ENCODE results near the gene MBD5.

The MBD5 gene

GRCh38 chr2:148124271-148124670 lies 103.4 kb downstream of the MBD5 start:
- no peak overlapping the region for H3K27ac ChIP-seq
- no peak for TF ChIP-seq CTCF (conservative IDR thresholded peaks at IDR 0.05)

- no peak overlapping the region for H3K27ac ChIP-seq
- no peak for TF ChIP-seq CTCF (conservative IDR thresholded peaks at IDR 0.05)
These were observed 109.7 kb downstream of the MBD5 start for GRCh38 chr2:148130581-148130980.

- TF ChIP-seq CTCF (conservative IDR thresholded peaks at IDR 0.05): no peak
- H3K27ac ChIP-seq: no peak overlapping the region
These were observed 111.5 kb downstream of the MBD5 start for GRCh38 chr2:148132412-148132811.

- TF ChIP-seq CTCF (conservative IDR thresholded peaks at IDR 0.05): no peak
- no peak overlapping the region for H3K27ac ChIP-seq
These were observed 114.8 kb downstream of the MBD5 start for GRCh38 chr2:148135705-148136104.

GRCh38 chr2:148136441-148136840 lies 115.5 kb downstream of the MBD5 start:
- no peak for TF ChIP-seq CTCF (conservative IDR thresholded peaks at IDR 0.05)
- no peak overlapping the region for H3K27ac ChIP-seq

GRCh38 chr2:148161909-148162435 lies 141.1 kb downstream of the MBD5 start:
- TF ChIP-seq CTCF (conservative IDR thresholded peaks at IDR 0.05): no peak
- H3K27ac ChIP-seq: no peak overlapping the region

GRCh38 chr2:148162871-148163270 lies 142.0 kb downstream of the MBD5 start:
- no peak overlapping the region for H3K27ac ChIP-seq
- no peak for TF ChIP-seq CTCF (conservative IDR thresholded peaks at IDR 0.05)
